8988T (cell line): Measurements from ENCODE around the gene GRID2.
"Not testable (repeated sequence)": the region's sequence is repeated elsewhere in the genome, so short reads cannot be mapped to it uniquely, and the experiment has no call there.

Experiments
- DNase-seq: peaks from one replicate; pipeline ENCODE4 v3.0.0; 2011

Gene GRID2

DNA sequence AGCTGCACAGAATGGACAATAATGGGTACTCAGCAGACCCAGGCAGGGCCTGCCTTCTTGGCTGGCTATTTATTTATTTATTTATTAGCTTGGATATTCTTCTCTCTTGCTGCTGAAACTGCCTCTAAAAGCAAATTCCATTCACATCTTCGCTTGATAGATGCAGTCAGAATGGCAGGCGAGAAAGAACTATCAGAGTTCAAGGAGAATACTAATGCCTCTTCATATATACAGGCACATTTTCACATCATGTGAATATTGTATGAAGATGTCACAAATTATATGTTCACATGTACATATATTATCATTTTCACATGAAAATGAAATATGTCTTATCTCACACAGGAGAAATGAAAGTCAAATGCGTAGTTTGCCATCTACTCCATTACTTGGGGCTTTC is 1045.1 kb downstream of the GRID2 start:
- DNase-seq: no peak

DNA sequence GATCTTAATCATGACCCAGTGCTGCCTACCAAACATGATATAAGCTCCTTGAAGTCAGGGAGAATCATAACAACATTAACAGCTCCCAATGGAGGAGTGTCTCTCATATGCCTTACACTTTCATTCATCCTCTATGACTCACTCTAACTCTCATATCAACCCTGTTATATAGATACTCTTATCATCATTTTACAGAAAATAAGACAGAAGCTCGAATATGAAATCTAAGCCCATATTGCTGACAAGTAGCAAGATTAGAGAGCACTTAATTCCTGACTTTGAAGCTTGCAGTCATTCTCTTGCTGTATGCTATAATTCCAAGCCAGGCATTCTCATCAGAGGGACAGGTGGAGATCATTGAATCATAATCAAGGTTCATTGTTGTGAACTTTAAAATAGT is 1048.1 kb downstream of the GRID2 start:
- no peak for DNase-seq

GRCh38 chr4:93355411-93355810 is 1051.6 kb downstream of the GRID2 start:
- no peak for DNase-seq

DNA sequence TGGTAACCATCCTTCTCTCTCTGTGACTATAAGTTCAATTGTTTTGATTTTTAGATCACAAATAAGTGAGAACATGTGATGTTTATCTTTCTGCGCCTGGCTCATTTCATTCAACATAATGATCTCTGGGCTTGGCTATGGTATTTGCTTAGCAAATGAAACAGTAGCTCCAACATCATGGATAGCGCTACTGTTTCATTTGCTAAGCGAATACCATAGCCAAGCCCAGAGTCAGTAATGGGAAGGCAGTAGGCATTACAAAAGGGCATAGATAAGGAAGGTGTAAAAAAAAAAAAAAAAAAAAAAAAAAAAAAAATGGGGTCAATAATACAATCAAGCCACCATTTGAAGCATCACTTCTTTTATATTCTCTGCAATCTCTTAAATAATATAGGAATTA is 1055.8 kb downstream of the GRID2 start:
- no peak for DNase-seq

- DNase-seq: not testable (repeated sequence)
Measured at GRCh38 chr4:93366169-93366755, 1062.5 kb downstream of the GRID2 start.

GRCh38 chr4:93368968-93369367 is 1065.2 kb downstream of the GRID2 start:
- no peak for DNase-seq

GRCh38 chr4:93370256-93370655 is 1066.5 kb downstream of the GRID2 start:
- DNase-seq: no peak

GRCh38 chr4:93373893-93374860 is 1070.4 kb downstream of the GRID2 start:
- no peak for DNase-seq

GRCh38 chr4:93384241-93384640 is 1080.5 kb downstream of the GRID2 start:
- DNase-seq: no peak

GRCh38 chr4:93384887-93385286 is 1081.1 kb downstream of the GRID2 start:
- no peak for DNase-seq

DNA sequence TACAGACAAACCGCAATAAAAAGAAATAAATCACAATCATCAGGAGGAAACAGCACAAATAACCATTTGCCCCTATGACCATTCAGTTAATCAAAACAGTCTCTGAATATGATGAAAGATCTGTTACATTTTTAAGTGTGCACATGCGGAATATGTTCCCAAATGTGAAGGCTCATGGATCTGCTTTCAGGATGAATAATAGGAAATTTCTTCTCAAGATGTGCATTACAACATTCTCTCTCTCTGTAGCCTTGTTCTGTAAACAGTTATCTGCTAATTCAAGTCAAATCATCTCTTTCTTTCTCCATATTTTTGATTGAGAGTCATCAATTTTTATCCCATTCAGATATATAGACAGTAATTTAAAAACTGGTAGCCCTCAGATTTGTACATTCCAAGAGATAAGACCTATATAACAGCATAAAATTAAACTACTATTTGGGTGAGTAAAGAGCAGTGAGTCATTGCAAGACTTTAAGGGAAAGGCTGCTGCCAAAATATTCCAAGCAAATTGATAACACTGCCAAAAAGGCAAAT is 1090.8 kb downstream of the GRID2 start:
- no peak for DNase-seq

DNA sequence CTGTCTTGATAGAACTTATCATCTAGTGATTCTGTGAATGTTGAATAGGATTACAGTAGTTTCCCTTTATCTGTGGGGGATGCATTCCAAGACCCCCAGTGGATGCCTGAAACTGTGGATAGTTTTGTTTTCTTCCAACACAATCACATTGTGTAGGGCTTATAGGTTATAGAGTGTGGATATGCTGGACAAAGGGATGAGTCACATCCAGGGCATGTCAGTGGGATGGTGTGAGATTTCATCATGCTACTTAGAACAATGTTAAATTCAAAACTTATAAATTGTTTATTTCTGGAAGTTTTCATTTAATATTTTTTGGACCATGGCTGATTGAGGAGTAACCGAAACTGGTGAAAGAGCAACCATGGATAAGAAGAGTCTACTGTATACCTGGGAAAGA is 1092.5 kb downstream of the GRID2 start:
- DNase-seq: no peak

GRCh38 chr4:93403571-93403970 is 1099.8 kb downstream of the GRID2 start:
- no peak for DNase-seq

- DNase-seq: no peak
Measured at GRCh38 chr4:93407493-93408275, 1103.9 kb downstream of the GRID2 start.

DNA sequence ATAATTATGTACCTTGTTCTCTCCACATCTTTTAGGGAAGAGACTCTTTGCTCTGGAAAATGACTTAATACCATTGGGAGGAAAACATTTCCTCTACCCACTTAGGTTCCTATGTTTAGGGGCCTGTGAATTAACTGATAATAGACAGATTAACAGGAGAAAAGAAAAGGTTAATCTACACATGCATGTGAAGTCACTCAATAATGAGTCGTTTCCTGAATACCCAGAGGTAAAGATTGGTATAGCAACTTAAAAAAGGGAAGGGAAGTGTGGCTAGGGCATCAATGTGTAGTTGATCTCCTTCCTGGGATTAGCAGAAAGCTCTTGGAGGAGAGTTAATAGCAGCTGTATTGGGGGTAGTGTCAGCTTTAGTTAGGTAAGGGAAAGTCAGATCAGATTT is 1105.3 kb downstream of the GRID2 start:
- DNase-seq: no peak

DNA sequence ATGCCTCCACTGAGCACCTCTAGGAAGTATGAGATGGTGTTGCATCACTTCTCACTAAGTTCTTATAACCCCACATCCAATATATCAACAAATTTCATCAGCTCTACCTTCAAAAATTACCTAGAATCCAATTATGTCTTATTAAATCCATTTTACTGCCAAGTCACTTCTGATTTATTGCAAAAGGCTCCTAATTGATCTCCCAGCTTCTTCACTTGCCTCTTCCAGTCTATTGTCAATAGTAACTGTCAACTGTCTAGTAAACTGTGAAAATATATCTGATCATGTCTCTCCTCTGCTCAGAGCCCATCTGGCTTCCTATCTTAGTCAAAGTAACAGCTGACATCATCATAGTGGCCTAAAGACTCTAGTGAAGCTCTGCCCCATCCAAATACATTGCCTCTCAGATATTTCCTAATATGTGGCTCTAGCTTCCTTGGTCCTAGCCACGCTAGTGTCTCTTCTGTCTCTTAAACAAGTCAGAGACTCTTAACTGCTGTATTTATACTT is 1110.3 kb downstream of the GRID2 start:
- DNase-seq: no peak

- DNase-seq: no peak
Measured at GRCh38 chr4:93416344-93417128, 1112.8 kb downstream of the GRID2 start.

DNA sequence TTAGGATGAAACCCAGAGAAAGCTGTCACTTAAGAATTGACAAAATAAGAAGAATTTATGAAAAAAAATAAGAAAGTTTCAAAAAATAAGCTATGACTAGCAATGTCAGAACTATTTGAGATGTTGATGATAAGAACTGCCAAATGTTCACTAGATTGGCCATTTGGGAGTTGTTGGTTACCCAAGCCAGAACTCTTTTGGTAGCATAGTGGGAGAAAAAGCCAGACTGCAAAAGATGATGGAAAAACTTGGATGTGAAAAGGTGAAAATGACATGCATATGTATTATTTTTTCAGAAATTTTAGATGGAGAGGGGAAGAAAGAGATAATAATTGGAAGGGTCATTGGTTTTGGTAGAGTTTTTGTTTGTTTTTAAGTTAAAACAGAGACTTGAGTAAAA is 1127.6 kb downstream of the GRID2 start:
- DNase-seq: no peak

GRCh38 chr4:93433840-93434239 is 1130.1 kb downstream of the GRID2 start:
- DNase-seq: no peak

- DNase-seq: no peak
Measured at GRCh38 chr4:93436000-93436626, 1132.3 kb downstream of the GRID2 start.

DNA sequence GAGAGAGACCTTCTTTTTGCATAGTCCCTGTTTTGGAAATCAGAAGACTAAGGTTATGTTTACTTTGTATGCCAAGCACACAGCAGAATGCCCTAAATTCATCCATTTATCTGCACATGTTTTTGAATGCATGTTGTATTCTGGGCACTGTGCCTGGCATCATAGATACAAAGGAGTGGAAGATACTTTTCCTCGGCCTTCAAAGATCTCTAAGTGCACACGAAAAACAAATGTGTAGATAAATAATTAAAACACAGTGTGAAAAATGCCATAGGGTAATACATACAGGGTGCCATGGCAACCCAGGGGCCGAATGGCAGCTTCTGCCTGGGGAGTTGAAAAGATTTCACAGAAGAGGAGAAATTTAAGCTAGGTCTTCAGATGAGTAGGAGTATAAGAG is 1134.2 kb downstream of the GRID2 start:
- DNase-seq: no peak

- DNase-seq: no peak
Measured at GRCh38 chr4:93444860-93445259, 1141.1 kb downstream of the GRID2 start.
